ENCODE data around the gene NAP1L4. TPM values are rescaled to one million over a fixed set of nuclear protein-coding genes. Genes with fewer than 3 reads are reported as not detected.

NAP1L4 gene
- total RNA-seq, 1 donor from 2014 or later, result 184 TPM

GRCh38 chr11:2919188-2919587 lies 72.9 kb downstream of the NAP1L4 start:
- no peak for TF ChIP-seq CTCF (IDR thresholded peaks at IDR 0.05; ENCODE audit: unreplicated experiment)
- H3K4me3 Mint-ChIP-seq (ENCODE audit: low read depth), result no peak overlapping the region
- H3K4me1 Mint-ChIP-seq (ENCODE audit: low read depth), result no peaks in the 10 kb centered on the region
- no peaks in the 10 kb centered on the region for H3K9me3 Mint-ChIP-seq (ENCODE audit: low read depth)
- no peak for DNase-seq (ENCODE audit: low spot score, unreplicated experiment)
- peaks cover 3% of the 10 kb centered on the region for H3K27me3 Mint-ChIP-seq
- H3K27ac Mint-ChIP-seq, result no peak overlapping the region
- no peaks in the 10 kb centered on the region for H3K36me3 Mint-ChIP-seq (ENCODE audit: insufficient read depth)

GRCh38 chr11:2917842-2918490 lies 74.2 kb downstream of the NAP1L4 start:
- Mint-ChIP-seq H3K4me1 (ENCODE audit: low read depth) (no peaks in the 10 kb centered on the region), H3K9me3 (ENCODE audit: low read depth) (no peaks in the 10 kb centered on the region), H3K4me3 (ENCODE audit: low read depth) (no peak overlapping the region), H3K27ac (no peak overlapping the region), H3K36me3 (ENCODE audit: insufficient read depth) (no peaks in the 10 kb centered on the region), H3K27me3 (peaks cover 11% of the 10 kb centered on the region)
- TF ChIP-seq CTCF (IDR thresholded peaks at IDR 0.05; ENCODE audit: unreplicated experiment), result no peak
- no peak for DNase-seq (ENCODE audit: low spot score, unreplicated experiment)

GRCh38 chr11:2916892-2917645 lies 75.1 kb downstream of the NAP1L4 start:
- H3K27me3 Mint-ChIP-seq, result peaks cover 11% of the 10 kb centered on the region
- no peak overlapping the region for H3K4me3 Mint-ChIP-seq (ENCODE audit: low read depth)
- DNase-seq (ENCODE audit: low spot score, unreplicated experiment), result no peak
- H3K9me3 Mint-ChIP-seq (ENCODE audit: low read depth), result no peaks in the 10 kb centered on the region
- no peak overlapping the region for H3K27ac Mint-ChIP-seq
- H3K36me3 Mint-ChIP-seq (ENCODE audit: insufficient read depth), result no peaks in the 10 kb centered on the region
- H3K4me1 Mint-ChIP-seq (ENCODE audit: low read depth), result no peaks in the 10 kb centered on the region
- TF ChIP-seq CTCF (IDR thresholded peaks at IDR 0.05; ENCODE audit: unreplicated experiment), result no peak

GRCh38 chr11:2916114-2916891 lies 75.8 kb downstream of the NAP1L4 start:
- no peaks in the 10 kb centered on the region for H3K9me3 Mint-ChIP-seq (ENCODE audit: low read depth)
- no peak for DNase-seq (ENCODE audit: low spot score, unreplicated experiment)
- H3K4me3 Mint-ChIP-seq (ENCODE audit: low read depth), result no peak overlapping the region
- H3K4me1 Mint-ChIP-seq (ENCODE audit: low read depth), result no peaks in the 10 kb centered on the region
- H3K27ac Mint-ChIP-seq, result no peak overlapping the region
- no peak for TF ChIP-seq CTCF (IDR thresholded peaks at IDR 0.05; ENCODE audit: unreplicated experiment)
- no peaks in the 10 kb centered on the region for H3K36me3 Mint-ChIP-seq (ENCODE audit: insufficient read depth)
- H3K27me3 Mint-ChIP-seq, result peaks cover 16% of the 10 kb centered on the region

GRCh38 chr11:2915473-2915872 lies 76.7 kb downstream of the NAP1L4 start:
- no peak overlapping the region for H3K27ac Mint-ChIP-seq
- no peaks in the 10 kb centered on the region for H3K36me3 Mint-ChIP-seq (ENCODE audit: insufficient read depth)
- TF ChIP-seq CTCF (IDR thresholded peaks at IDR 0.05; ENCODE audit: unreplicated experiment), result no peak
- H3K4me1 Mint-ChIP-seq (ENCODE audit: low read depth), result no peaks in the 10 kb centered on the region
- H3K9me3 Mint-ChIP-seq (ENCODE audit: low read depth), result no peaks in the 10 kb centered on the region
- no peak for DNase-seq (ENCODE audit: low spot score, unreplicated experiment)
- no peak overlapping the region for H3K4me3 Mint-ChIP-seq (ENCODE audit: low read depth)
- H3K27me3 Mint-ChIP-seq, result peaks cover 16% of the 10 kb centered on the region

Data from progenitor cell of endocrine pancreas (in vitro differentiated cells).